Neutrophil (primary cell): ENCODE results near the gene CLBA1.

Experiments
- H3K27ac ChIP-seq: fragments of 200-600 bp; sonication (generic); 2 replicates; pipeline ENCODE4 v1.5.1; 2016; ENCODE audit warnings: mild to moderate bottlenecking, moderate library complexity
- H3K27me3 ChIP-seq: fragments of 200-600 bp; sonication (generic); 2 replicates; pipeline ENCODE4 v1.6.0; 2016; ENCODE audit warnings: mild to moderate bottlenecking
- H3K36me3 ChIP-seq: fragments of 200-600 bp; sonication (generic); 2 replicates; pipeline ENCODE4 v1.5.1; 2017
- H3K4me1 ChIP-seq, 2 experiments: fragments of 200-600 bp in 1 of 2; sonication (generic) in 1 of 2; 1 replicate in 1 of 2; 2 replicates in 1 of 2; pipeline versions ENCODE4 v1.5.1 to v1.6.1; 2013 to 2016; ENCODE audit warnings: low read depth in 1 of 2, low read length in 1 of 2, mild to moderate bottlenecking in 1 of 2, moderate library complexity in 1 of 2; ENCODE audit not compliant: control insufficient read depth in 1 of 2, insufficient read depth in 1 of 2
- H3K4me3 ChIP-seq, 2 experiments: fragments of 200-600 bp in 1 of 2; sonication (generic) in 1 of 2; 1 replicate in 1 of 2; 2 replicates in 1 of 2; pipeline ENCODE4 v1.5.1; 2013 to 2016; ENCODE audit warnings: low read depth in 1 of 2, low read length in 1 of 2, mild to moderate bottlenecking in 1 of 2, moderate library complexity in 1 of 2
- H3K9me3 ChIP-seq: fragments of 200-600 bp; sonication (generic); 2 replicates; pipeline ENCODE4 v1.5.1; 2016
- CTCF ChIP-seq: fragments of 200-600 bp; sonication (generic); IDR thresholded peaks from 2 replicates; pipeline ENCODE4 v1.5.1; 2016; ENCODE audit warnings: antibody characterized with exemption

Gene CLBA1

GRCh38 chr14:104978746-104979691, 6.6 kb upstream of the CLBA1 start:
- Histone ChIP-seq H3K4me1 (peaks cover 7 to 11% of the 10 kb centered on the region in 2 experiments), H3K27me3 (peaks cover 69% of the 10 kb centered on the region), H3K9me3 (no peaks in the 10 kb centered on the region), H3K27ac (no peak overlapping the region), H3K36me3 (no peaks in the 10 kb centered on the region), H3K4me3 (no peak overlapping the region)
- no peak for TF ChIP-seq CTCF

- no peak overlapping the region for H3K27ac ChIP-seq
- no peaks in the 10 kb centered on the region for H3K36me3 ChIP-seq
- H3K4me1 ChIP-seq: peaks cover 8 to 11% of the 10 kb centered on the region in 2 experiments
- no peak overlapping the region for H3K4me3 ChIP-seq
- no peaks in the 10 kb centered on the region for H3K9me3 ChIP-seq
- peaks cover 66% of the 10 kb centered on the region for H3K27me3 ChIP-seq
- TF ChIP-seq CTCF: no peak
These were observed 5.6 kb upstream of the CLBA1 start for GRCh38 chr14:104979758-104980610.

GRCh38 chr14:104980611-104981531, 4.7 kb upstream of the CLBA1 start:
- no peak overlapping the region for H3K4me3 ChIP-seq

GRCh38 chr14:104981699-104982541, 3.7 kb upstream of the CLBA1 start:
- Histone ChIP-seq H3K36me3 (no peaks in the 10 kb centered on the region), H3K9me3 (no peaks in the 10 kb centered on the region), H3K27me3 (peaks cover 48% of the 10 kb centered on the region), H3K4me3 (no peak overlapping the region), H3K4me1 (peaks cover 22 to 23% of the 10 kb centered on the region in 2 experiments), H3K27ac (no peak overlapping the region)
- TF ChIP-seq CTCF: no peak

More at GRCh38 chr14:104980611-104981531, 4.7 kb upstream of the CLBA1 start:
- no peaks in the 10 kb centered on the region for H3K9me3 ChIP-seq
- H3K36me3 ChIP-seq: no peaks in the 10 kb centered on the region
- peaks cover 59% of the 10 kb centered on the region for H3K27me3 ChIP-seq
- peaks cover 12% of the 10 kb centered on the region in 2 experiments for H3K4me1 ChIP-seq
- no peak overlapping the region for H3K27ac ChIP-seq
- TF ChIP-seq CTCF: no peak
